Transverse colon (tissue), 3 donors: Measurements from ENCODE around the gene MYH15.

Experiments used
- CTCF ChIP-seq, 5 experiments: fragments of 200-600 bp in 3 of 5; fragments of 450-650 bp in 2 of 5; sonication (generic) in 3 of 5; IDR thresholded peaks; 1 replicate in 2 of 5; 2 replicates in 3 of 5; pipeline ENCODE4 v1.5.1; 2016 to 2017; ENCODE audit warnings: antibody characterized with exemption in 5 of 5, inconsistent platforms in 3 of 5, mild to moderate bottlenecking in 2 of 5, moderate library complexity in 1 of 5
- POLR2A ChIP-seq: fragments of 450-650 bp; IDR thresholded peaks from one replicate; pipeline ENCODE4 v1.6.1; 2016; ENCODE audit warnings: antibody characterized with exemption, mild to moderate bottlenecking, moderate library complexity

GRCh38 chr3:108442281-108442680 is 68.1 kb downstream of the MYH15 start:
- TF ChIP-seq POLR2A, result no peak
- no peak for TF ChIP-seq CTCF (IDR thresholded peaks at IDR 0.05)
